Measurements from ENCODE around the gene PILRA.

The PILRA gene

DNA sequence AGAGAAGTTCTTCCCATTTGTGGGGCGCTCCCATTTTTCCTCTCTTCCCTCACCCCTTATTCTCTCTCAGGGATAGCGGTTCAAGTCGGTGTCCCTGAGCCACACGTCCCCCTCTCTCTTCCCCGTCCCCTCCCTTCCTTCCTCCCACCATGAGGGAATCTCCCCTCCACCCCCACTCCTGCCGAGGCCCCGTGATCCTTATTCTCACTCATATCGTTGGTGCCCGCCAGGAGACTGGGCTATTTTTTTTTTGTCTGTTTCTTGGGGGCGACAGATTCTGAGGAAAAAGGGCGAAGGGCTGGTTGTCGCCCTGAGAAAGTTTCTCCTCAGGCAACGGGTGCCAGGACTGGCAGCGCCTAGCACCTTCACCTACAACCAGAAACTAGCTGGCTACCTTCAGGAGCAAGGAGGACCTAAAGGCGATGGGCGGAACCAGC lies 54.5 kb downstream of the PILRA start:
- H3K4me3 Mint-ChIP-seq = peak overlapping the region; percentile 97

DNA sequence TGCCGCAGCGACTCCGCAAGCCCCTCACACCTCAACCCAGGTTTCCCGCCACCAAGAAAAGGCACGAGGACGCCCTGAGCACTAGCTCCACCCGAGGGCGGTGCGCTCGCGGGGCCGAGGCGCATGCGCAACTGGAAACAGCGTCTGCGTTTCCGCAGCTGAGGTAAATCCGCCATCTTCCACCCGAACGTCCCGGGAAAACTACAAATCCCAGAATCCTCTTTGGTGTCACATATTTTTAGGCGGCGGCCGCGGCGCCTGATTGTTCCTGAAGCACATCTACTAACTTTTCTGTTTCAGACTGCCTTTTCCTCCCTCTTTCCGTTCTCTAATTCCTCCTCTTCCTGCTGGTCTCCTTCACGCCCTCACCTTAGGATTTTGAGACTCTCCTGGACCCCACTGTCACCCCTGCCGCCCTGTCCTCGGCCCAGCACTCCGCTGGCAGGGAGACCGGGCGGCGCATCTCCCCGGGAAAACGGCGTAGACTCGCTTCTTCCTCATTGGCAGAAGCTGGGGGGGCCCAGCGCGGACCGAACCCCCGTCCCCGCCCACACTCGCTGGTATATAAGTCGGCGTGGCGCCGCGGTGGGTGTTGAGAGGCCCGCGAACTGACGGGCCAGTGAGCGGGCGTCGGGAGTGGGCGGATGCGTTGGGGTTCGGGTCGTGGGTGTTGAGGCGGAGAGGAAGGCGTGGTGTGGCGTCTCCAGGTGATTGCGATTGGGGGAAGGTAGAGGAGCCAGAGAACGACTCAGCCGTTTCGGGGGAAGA lies 55.1 kb downstream of the PILRA start, which contains the start of gene ZCWPW1:
TSS of gene ZCWPW1 (minus strand) at position 505 of the 768 bp plus-strand sequence. CDS start 8,054 bp downstream, outside the sequence.
- DNase-seq = peak; percentile 98
- peaks cover 39% of the 10 kb centered on the region for H3K4me1 Mint-ChIP-seq (ENCODE audit: low read depth)
- peaks cover 4% of the 10 kb centered on the region for H3K27me3 Mint-ChIP-seq
- H3K9me3 Mint-ChIP-seq = no peaks in the 10 kb centered on the region
- H3K36me3 Mint-ChIP-seq (ENCODE audit: low read depth) = peaks cover 50% of the 10 kb centered on the region
- peak within 1 kb of the TSS; percentile 100 for H3K27ac Mint-ChIP-seq
- peak within 1 kb of the TSS; percentile 97 for H3K4me3 Mint-ChIP-seq

More for the DNA sequence above, 54.5 kb downstream of the PILRA start:
- no peak for DNase-seq
- Mint-ChIP-seq H3K27me3 (peaks cover 4% of the 10 kb centered on the region), H3K27ac (peak overlapping the region; percentile 100), H3K36me3 (ENCODE audit: low read depth) (peaks cover 44% of the 10 kb centered on the region), H3K9me3 (no peaks in the 10 kb centered on the region), H3K4me1 (ENCODE audit: low read depth) (peaks cover 33% of the 10 kb centered on the region)

DNA sequence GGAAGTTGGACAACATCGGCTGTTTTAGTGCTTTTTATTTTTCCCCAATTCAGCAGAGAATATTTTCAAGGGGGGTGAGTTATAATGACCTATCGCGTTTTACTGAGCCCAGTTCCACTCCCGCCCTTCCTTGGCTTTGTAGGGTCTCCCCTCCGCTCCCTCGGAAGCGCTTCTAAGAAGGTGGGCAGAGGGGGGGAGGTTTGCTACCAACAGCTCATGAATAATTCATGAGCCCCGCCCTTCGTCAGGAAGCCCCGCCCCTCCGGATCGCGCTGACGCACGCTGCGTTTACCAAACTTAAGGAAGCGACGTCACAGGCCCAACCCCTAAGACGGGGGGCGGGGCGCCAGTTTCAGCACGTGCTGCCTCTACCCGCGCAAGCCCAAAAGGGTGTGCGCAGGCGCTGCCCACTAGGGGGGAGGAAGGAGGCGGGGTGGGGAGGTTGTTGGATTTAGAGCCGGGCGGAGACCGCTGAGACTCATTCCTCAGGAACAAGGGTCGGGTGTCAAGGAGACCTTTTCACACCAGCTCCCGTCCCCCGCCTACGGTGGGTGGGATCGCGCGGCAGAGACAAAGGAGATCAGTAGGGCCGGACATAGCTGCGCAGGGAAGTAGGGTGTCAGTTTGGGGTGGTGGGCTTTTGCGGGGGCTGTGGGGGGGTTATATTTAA lies 55.8 kb downstream of the PILRA start:
- H3K4me3 Mint-ChIP-seq = peak overlapping the region; percentile 97
- peaks cover 57% of the 10 kb centered on the region for H3K36me3 Mint-ChIP-seq (ENCODE audit: low read depth)
- H3K9me3 Mint-ChIP-seq = no peaks in the 10 kb centered on the region
- H3K27ac Mint-ChIP-seq = peak overlapping the region; percentile 100
- H3K27me3 Mint-ChIP-seq = peaks cover 4% of the 10 kb centered on the region
- H3K4me1 Mint-ChIP-seq (ENCODE audit: low read depth) = peaks cover 46% of the 10 kb centered on the region
- DNase-seq = peak; percentile 100

DNA sequence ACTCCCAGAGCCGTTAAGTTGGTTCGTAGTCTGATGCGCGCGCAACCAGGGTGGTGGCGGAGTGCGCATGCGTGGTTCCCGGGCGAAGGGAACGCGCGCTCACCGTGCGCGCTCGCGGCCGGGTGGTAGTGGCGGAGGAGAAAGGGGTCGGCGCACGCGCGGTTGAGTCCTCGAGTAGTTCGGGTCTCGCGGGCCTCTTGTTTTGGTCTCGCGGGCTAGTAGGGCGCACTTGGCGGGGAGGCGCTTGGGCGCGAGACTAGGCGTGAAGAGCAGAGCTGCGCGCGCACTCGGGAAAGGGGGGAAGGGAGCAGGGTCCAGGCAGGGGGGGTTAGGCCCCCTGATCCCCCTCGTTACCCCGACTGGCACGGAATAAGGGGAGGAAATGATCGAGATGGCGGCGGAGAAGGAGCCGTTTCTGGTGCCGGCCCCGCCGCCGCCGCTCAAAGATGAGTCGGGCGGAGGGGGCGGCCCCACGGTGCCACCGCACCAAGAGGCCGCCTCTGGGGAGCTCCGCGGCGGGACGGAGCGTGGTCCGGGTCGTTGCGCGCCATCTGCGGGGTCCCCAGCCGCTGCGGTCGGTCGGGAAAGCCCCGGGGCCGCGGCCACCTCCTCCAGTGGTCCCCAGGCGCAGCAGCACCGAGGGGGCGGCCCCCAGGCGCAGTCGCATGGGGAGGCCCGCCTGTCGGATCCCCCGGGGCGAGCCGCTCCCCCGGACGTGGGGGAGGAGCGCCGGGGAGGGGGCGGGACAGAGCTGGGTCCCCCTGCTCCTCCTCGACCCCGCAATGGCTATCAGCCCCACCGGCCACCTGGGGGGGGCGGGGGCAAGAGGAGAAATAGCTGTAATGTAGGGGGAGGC lies 56.6 kb downstream of the PILRA start, which contains the start of gene MEPCE:
TSS of gene MEPCE (plus strand) at position 195 of the 856 bp plus-strand sequence. CDS start at position 383, 188 bp downstream.
- Mint-ChIP-seq H3K4me3 (peak within 1 kb of the TSS; percentile 97), H3K27ac (peak within 1 kb of the TSS; percentile 100), H3K27me3 (peaks cover 4% of the 10 kb centered on the region), H3K36me3 (ENCODE audit: low read depth) (peaks cover 65% of the 10 kb centered on the region), H3K9me3 (no peaks in the 10 kb centered on the region), H3K4me1 (ENCODE audit: low read depth) (peaks cover 54% of the 10 kb centered on the region)
- peak; percentile 98 for DNase-seq

DNA sequence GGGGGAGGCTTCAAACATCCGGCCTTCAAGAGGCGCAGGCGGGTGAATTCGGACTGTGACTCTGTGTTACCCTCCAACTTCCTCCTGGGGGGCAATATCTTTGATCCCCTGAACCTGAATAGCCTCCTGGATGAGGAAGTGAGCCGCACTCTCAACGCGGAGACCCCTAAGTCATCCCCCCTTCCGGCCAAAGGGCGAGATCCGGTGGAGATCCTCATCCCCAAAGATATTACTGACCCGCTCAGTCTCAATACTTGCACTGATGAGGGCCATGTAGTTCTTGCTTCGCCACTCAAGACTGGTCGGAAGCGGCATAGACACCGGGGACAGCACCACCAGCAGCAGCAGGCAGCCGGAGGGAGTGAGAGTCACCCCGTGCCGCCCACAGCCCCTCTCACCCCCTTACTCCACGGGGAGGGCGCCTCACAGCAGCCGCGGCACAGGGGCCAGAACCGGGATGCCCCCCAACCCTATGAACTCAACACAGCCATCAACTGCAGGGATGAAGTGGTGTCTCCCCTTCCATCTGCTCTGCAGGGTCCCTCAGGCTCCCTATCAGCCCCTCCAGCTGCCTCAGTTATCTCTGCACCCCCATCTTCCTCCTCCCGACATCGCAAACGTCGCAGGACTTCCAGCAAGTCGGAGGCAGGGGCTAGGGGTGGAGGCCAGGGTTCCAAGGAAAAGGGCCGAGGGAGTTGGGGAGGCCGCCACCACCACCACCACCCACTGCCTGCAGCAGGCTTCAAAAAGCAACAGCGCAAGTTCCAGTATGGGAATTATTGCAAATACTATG lies 57.4 kb downstream of the PILRA start:
- H3K9me3 Mint-ChIP-seq = no peaks in the 10 kb centered on the region
- peaks cover 4% of the 10 kb centered on the region for H3K27me3 Mint-ChIP-seq
- DNase-seq = peak; percentile 61
- peak overlapping the region; percentile 96 for H3K27ac Mint-ChIP-seq
- peaks cover 72% of the 10 kb centered on the region for H3K36me3 Mint-ChIP-seq (ENCODE audit: low read depth)
- peak overlapping the region; percentile 97 for H3K4me3 Mint-ChIP-seq
- peaks cover 58% of the 10 kb centered on the region for H3K4me1 Mint-ChIP-seq (ENCODE audit: low read depth)

DNA sequence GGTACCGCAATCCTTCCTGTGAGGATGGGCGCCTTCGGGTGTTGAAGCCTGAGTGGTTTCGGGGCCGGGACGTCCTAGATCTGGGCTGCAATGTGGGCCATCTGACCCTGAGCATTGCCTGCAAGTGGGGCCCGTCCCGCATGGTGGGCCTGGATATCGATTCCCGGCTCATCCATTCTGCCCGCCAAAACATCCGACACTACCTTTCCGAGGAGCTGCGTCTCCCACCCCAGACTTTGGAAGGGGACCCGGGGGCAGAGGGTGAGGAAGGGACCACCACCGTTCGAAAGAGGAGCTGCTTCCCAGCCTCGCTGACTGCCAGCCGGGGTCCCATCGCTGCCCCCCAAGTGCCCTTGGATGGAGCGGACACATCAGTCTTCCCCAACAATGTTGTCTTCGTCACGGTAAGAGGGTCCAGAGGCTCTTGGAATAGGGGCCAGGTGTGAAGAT lies 58.0 kb downstream of the PILRA start:
- Mint-ChIP-seq H3K27ac (peak overlapping the region; percentile 96), H3K27me3 (peaks cover 4% of the 10 kb centered on the region), H3K36me3 (ENCODE audit: low read depth) (peaks cover 73% of the 10 kb centered on the region), H3K4me3 (peak overlapping the region; percentile 97), H3K4me1 (ENCODE audit: low read depth) (peaks cover 58% of the 10 kb centered on the region), H3K9me3 (no peaks in the 10 kb centered on the region)
- DNase-seq = no peak

DNA sequence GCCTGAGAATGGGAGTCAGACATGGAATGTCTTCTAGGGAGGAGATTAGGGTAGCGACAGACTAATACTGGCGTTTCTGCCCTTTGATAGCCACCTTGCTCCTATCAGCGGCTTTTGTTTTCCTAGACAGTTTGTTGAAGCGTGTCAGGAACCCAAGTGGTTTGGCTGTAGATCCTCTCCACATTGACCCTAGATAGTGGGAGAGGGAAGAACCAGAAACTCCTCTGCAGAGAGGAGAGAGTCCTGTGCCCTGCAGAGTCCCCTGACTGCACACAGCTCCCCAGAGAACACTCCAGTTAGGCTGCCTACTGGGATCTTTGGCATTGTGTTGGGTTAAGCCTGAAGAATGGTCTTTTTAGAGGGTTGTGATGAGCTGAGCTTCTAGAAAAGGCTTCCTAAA lies 58.8 kb downstream of the PILRA start:
- peaks cover 60% of the 10 kb centered on the region for H3K4me1 Mint-ChIP-seq (ENCODE audit: low read depth)
- no peak for DNase-seq
- H3K9me3 Mint-ChIP-seq = no peaks in the 10 kb centered on the region
- H3K27ac Mint-ChIP-seq = peak overlapping the region; percentile 96
- H3K27me3 Mint-ChIP-seq = peaks cover 4% of the 10 kb centered on the region
- H3K36me3 Mint-ChIP-seq (ENCODE audit: low read depth) = peaks cover 75% of the 10 kb centered on the region
- H3K4me3 Mint-ChIP-seq = peak overlapping the region; percentile 97

DNA sequence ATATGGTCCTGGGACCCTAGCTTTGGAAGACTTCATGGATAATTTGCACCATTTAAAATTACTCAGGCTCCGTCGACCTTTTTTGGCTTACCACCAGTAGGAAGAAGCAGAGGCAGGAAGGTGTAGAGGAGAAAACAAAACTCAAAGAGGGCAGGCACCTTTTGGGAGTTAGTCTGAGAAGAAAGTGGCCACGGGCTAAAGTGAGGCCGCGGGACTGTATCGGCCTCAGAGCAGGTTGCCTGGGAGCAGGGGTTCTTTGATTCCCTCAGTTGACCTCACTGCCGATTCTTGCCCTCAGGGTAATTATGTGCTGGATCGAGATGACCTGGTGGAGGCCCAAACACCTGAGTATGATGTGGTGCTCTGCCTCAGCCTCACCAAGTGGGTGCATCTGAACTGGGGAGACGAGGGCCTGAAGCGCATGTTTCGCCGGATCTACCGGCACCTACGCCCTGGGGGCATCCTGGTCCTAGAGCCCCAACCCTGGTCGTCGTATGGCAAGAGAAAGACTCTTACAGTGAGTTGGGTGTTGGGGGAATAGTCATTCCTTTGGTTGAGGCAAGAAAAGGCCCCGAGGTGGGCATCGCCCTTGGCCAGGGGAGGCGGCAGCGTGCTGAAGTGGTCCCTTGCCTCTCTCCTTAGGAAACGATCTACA lies 59.5 kb downstream of the PILRA start:
- peaks cover 61% of the 10 kb centered on the region for H3K4me1 Mint-ChIP-seq (ENCODE audit: low read depth)
- no peaks in the 10 kb centered on the region for H3K9me3 Mint-ChIP-seq
- H3K27me3 Mint-ChIP-seq = peaks cover 4% of the 10 kb centered on the region
- peaks cover 75% of the 10 kb centered on the region for H3K36me3 Mint-ChIP-seq (ENCODE audit: low read depth)
- peak overlapping the region; percentile 96 for H3K27ac Mint-ChIP-seq
- peak overlapping the region; percentile 97 for H3K4me3 Mint-ChIP-seq
- DNase-seq = no peak

DNA sequence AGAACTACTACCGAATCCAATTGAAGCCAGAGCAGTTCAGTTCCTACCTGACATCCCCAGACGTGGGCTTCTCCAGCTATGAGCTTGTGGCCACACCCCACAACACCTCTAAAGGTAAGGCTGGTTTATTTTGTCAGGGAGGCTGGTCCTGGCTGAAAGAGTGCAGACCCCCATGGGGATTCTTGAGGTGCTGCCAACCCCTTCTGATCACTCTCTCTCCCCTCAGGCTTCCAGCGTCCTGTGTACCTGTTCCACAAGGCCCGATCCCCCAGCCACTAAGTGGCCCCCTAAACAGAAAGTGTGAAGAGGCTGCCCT lies 59.9 kb downstream of the PILRA start:
- no peak overlapping the region for H3K4me3 Mint-ChIP-seq
- peaks cover 72% of the 10 kb centered on the region for H3K36me3 Mint-ChIP-seq (ENCODE audit: low read depth)
- H3K27me3 Mint-ChIP-seq = peaks cover 4% of the 10 kb centered on the region
- H3K27ac Mint-ChIP-seq = peak overlapping the region; percentile 96
- peaks cover 58% of the 10 kb centered on the region for H3K4me1 Mint-ChIP-seq (ENCODE audit: low read depth)
- no peak for DNase-seq
- no peaks in the 10 kb centered on the region for H3K9me3 Mint-ChIP-seq

DNA sequence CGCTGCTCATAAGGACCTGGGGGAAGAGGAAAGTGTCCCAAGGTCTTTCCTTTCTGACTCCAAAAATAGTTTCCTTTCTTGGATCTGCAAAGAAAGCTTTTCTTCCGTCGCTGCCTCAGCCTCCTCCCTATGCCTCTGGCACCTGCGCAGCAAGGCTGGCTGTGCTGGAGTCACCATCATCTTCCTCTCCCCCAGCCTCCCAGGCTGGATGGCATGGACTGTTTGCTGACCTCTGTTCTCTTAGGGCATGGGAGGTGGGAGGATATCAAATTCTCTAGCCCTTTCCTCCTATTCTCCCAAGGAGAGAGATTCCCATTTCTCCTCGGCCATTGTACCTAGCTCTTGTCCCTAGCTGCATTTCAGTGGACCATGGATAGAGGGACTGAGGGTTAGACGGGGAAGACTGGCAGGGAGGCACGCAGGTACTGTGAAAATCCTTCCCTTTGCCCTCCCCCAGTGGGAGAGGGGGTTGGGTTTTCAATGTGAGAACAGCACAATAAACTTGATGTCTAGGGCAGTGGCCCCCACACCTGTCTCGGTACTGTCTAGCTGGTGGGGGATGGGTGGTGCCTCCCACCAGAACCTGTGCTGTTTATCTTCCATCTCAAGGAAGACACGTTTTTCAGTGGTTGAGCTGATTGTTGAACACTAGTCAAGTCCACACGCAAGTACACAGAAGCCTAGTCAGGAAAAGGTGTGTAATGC lies 60.5 kb downstream of the PILRA start:
- no peaks in the 10 kb centered on the region for H3K9me3 Mint-ChIP-seq
- no peak for DNase-seq
- H3K27ac Mint-ChIP-seq = peak overlapping the region; percentile 96
- peaks cover 4% of the 10 kb centered on the region for H3K27me3 Mint-ChIP-seq
- peak overlapping the region; percentile 89 for H3K4me3 Mint-ChIP-seq
- H3K4me1 Mint-ChIP-seq (ENCODE audit: low read depth) = peaks cover 58% of the 10 kb centered on the region
- H3K36me3 Mint-ChIP-seq (ENCODE audit: low read depth) = peaks cover 67% of the 10 kb centered on the region

DNA sequence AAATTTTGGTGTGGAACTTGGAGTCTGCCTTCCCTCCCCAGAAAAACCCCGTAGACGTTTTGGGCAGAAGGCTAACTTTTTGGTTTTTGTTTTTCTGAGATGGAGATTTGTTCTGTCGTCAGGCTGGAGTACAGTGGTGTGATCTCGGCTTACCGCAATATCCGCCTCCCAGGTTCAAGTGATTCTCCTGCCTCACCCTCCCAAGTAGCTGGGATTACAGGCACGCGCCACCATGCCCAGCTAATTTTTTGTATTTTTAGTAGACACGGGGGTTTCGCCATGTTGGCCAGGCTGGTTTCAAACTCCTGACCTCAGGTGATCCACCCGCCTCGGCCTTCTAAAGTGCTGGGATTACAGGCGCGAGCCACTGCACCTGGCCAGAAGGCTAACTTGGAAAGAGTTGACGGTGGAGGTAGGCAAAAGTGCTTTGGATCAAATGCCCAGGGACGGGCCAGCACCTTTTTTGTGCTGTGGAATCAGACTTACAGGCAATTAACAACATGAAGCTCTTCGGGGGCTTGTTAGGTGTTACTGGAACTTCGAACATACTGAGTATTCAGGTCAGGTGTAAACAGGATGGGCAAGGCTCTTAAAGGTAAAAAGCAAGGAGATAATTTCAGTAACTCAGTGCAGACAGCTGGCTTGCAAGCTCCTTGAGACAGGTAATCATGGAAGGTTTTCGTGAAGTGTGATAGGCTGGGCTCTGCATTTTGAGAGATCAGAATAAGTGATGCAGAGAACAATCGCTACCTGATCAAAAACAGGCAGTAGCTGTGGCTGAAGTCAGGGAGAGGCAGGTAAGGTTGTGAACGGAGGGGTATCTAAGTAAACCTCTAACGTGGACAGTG lies 61.2 kb downstream of the PILRA start:
- Mint-ChIP-seq H3K27ac (peak overlapping the region; percentile 96), H3K27me3 (peaks cover 1% of the 10 kb centered on the region), H3K4me1 (ENCODE audit: low read depth) (peaks cover 55% of the 10 kb centered on the region), H3K36me3 (ENCODE audit: low read depth) (peaks cover 61% of the 10 kb centered on the region), H3K4me3 (peak overlapping the region; percentile 89), H3K9me3 (no peaks in the 10 kb centered on the region)
- DNase-seq = no peak
